Measurements from ENCODE around the gene KLHL3. TPM values are rescaled to one million over a fixed set of nuclear protein-coding genes. Genes with fewer than 3 reads are reported as not detected.

Gene KLHL3
- total RNA-seq, 1 experiment from 2014 or later = 3.5 TPM

DNA sequence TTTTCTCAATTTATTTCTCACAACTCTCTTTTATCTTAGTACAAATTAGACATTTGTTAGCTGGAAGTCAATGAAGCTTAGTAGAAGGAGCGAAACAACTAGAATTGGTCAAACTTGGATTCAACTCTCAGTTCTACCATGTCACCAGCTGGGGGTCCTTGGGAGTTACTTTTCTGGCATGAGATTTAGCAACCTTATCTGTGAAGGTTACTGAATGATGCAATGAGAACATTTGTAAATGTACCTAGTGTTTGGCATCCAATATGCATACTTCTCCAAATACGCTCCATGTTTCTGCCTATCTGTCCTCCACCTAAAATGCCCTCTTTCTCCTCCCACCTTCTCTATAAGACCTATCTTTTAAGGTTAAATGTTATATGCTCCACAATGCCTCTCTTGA is 12.0 kb upstream of the KLHL3 start:
- H3K9me3 ChIP-seq = no peaks in the 10 kb centered on the region
- BruUV-seq (replicated peaks) = no TSS peak
- no peaks in the 10 kb centered on the region for H3K27me3 ChIP-seq (replicated peaks; ENCODE audit: control insufficient read depth, insufficient read depth, low read length)
- 0 out of 2 replicates have a peak, but pooled peaks cover under 1% of the 10 kb centered on the region for H3K36me3 ChIP-seq (ENCODE audit: control insufficient read depth, insufficient read depth, low read length)
- H3K9me3 Mint-ChIP-seq (ENCODE audit: unreplicated experiment) = no peaks in the 10 kb centered on the region
- DNase-seq = no peak
- intact Hi-C loops (cut with micrococcal nuclease; ENCODE audit: unreplicated experiment) = no loop called here
- H3K4me3 ChIP-seq (ENCODE audit: low read depth, low read length) = no peak overlapping the region
- H3K27ac Mint-ChIP-seq (ENCODE audit: unreplicated experiment) = no peak overlapping the region
- CTCF ChIA-PET = no interaction called here
- H3K4me3 Mint-ChIP-seq (ENCODE audit: unreplicated experiment) = no peak overlapping the region
- H3K36me3 Mint-ChIP-seq (ENCODE audit: insufficient read depth, unreplicated experiment) = peaks cover 32% of the 10 kb centered on the region
- TF ChIP-seq, protein P1, sequence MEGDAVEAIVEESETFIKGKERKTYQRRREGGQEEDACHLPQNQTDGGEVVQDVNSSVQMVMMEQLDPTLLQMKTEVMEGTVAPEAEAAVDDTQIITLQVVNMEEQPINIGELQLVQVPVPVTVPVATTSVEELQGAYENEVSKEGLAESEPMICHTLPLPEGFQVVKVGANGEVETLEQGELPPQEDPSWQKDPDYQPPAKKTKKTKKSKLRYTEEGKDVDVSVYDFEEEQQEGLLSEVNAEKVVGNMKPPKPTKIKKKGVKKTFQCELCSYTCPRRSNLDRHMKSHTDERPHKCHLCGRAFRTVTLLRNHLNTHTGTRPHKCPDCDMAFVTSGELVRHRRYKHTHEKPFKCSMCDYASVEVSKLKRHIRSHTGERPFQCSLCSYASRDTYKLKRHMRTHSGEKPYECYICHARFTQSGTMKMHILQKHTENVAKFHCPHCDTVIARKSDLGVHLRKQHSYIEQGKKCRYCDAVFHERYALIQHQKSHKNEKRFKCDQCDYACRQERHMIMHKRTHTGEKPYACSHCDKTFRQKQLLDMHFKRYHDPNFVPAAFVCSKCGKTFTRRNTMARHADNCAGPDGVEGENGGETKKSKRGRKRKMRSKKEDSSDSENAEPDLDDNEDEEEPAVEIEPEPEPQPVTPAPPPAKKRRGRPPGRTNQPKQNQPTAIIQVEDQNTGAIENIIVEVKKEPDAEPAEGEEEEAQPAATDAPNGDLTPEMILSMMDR (IDR thresholded peaks at IDR 0.05; ENCODE audit: insufficient read depth in 1 of 2, low read depth in 1 of 2, low read length in 1 of 2, severe bottlenecking in 1 of 2, unreplicated experiment in 1 of 2) = no peak
- H3K27me3 Mint-ChIP-seq (ENCODE audit: insufficient read depth, unreplicated experiment) = no peaks in the 10 kb centered on the region
- no peaks in the 10 kb centered on the region for H3K4me1 Mint-ChIP-seq (ENCODE audit: low read depth, unreplicated experiment)
- H3K4me1 ChIP-seq = peaks cover 15% of the 10 kb centered on the region
- POLR2A ChIA-PET = no interaction called here

DNA sequence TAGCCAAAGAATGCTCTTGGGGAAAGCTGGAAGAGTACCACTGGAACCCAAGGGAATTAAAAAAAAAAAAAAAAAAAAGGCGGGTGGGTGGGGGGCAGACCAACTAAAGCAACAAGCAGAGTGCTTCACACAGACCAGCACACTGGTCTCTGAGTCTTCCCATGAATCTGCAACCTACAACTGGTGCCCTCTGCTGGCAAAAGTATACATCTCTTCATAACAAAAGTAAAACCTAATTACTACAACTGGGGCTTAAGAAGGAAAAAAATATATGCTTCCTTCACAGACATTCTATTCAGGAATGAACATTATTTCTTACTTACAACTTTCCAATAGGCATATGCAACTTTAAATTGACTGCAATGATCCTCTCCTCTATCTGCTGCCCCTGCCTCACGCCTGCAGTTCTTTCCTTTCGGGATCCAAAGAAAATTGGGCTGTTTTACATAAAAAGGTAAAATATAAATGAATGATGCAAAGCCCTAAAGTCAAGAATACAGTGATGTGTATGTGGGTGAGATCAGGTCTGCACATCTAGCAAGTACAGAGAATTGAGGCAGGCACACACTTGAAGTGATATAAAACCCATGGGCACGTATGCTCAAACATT is 7.2 kb upstream of the KLHL3 start:
- no peak overlapping the region for H3K4me3 ChIP-seq (ENCODE audit: low read depth, low read length)
- no peaks in the 10 kb centered on the region for H3K36me3 ChIP-seq (ENCODE audit: control insufficient read depth, insufficient read depth, low read length)
- Mint-ChIP-seq H3K4me3 (ENCODE audit: unreplicated experiment) (no peak overlapping the region), H3K9me3 (ENCODE audit: unreplicated experiment) (no peaks in the 10 kb centered on the region), H3K27ac (ENCODE audit: unreplicated experiment) (no peak overlapping the region), H3K36me3 (ENCODE audit: insufficient read depth, unreplicated experiment) (no peaks in the 10 kb centered on the region), H3K4me1 (ENCODE audit: low read depth, unreplicated experiment) (no peaks in the 10 kb centered on the region), H3K27me3 (ENCODE audit: insufficient read depth, unreplicated experiment) (no peaks in the 10 kb centered on the region)
- DNase-seq = peak; percentile 65 to 70
- ChIA-PET POLR2A (no interaction called here), CTCF (interaction anchor here (0.6 to 3.7 kb wide), 16 partner anchors 8 to 423 kb away, joined by 3 to 93 read pairs (median 5); no protein-coding TSS in a partner anchor)
- H3K4me1 ChIP-seq = peaks cover 14% of the 10 kb centered on the region; the same call in 1 of the 2 replicates
- BruUV-seq (replicated peaks) = no TSS peak
- H3K27me3 ChIP-seq (replicated peaks; ENCODE audit: control insufficient read depth, insufficient read depth, low read length) = no peaks in the 10 kb centered on the region
- TF ChIP-seq, protein P1 (IDR thresholded peaks at IDR 0.05; ENCODE audit: insufficient read depth in 1 of 2, low read depth in 1 of 2, low read length in 1 of 2, severe bottlenecking in 1 of 2, unreplicated experiment in 1 of 2) = peak; percentile 63 to 65
- no peaks in the 10 kb centered on the region for H3K9me3 ChIP-seq
- intact Hi-C loops (cut with micrococcal nuclease; ENCODE audit: unreplicated experiment) = loop anchor here (1.0 kb wide), 2 partner anchors 83 to 114 kb away; no protein-coding TSS in a partner anchor

DNA sequence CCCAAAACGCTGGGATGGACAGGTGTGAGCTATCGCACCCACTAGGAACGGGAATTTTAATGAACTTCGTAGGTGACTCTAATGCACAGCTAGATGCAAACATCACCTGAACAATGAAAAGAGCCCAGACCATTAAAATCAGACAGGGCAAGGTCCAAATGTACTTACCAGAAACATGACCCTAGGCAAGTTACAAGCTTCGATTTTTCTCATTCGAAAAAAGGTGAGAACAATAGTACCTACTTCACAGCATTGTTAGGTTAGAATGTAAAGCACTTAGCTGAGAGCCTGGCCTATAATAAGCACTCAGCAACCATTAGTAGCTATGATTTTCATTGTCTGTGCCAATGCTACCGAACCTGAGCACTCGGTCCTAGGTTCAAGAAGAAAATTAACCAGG is 5.8 kb upstream of the KLHL3 start:
- Histone ChIP-seq H3K27me3 (replicated peaks; ENCODE audit: control insufficient read depth, insufficient read depth, low read length) (no peaks in the 10 kb centered on the region), H3K4me3 (ENCODE audit: low read depth, low read length) (no peak overlapping the region), H3K4me1 (peaks cover 14% of the 10 kb centered on the region; the same call in 1 of the 2 replicates), H3K9me3 (no peaks in the 10 kb centered on the region), H3K36me3 (ENCODE audit: control insufficient read depth, insufficient read depth, low read length) (no peaks in the 10 kb centered on the region)
- H3K9me3 Mint-ChIP-seq (ENCODE audit: unreplicated experiment) = no peaks in the 10 kb centered on the region
- no peaks in the 10 kb centered on the region for H3K4me1 Mint-ChIP-seq (ENCODE audit: low read depth, unreplicated experiment)
- H3K27ac Mint-ChIP-seq (ENCODE audit: unreplicated experiment) = no peak overlapping the region
- no peak overlapping the region for H3K4me3 Mint-ChIP-seq (ENCODE audit: unreplicated experiment)
- H3K36me3 Mint-ChIP-seq (ENCODE audit: insufficient read depth, unreplicated experiment) = no peaks in the 10 kb centered on the region
- no TSS peak for BruUV-seq (replicated peaks)
- H3K27me3 Mint-ChIP-seq (ENCODE audit: insufficient read depth, unreplicated experiment) = no peaks in the 10 kb centered on the region
- TF ChIP-seq, protein P1 (IDR thresholded peaks at IDR 0.05; ENCODE audit: insufficient read depth in 1 of 2, low read depth in 1 of 2, low read length in 1 of 2, severe bottlenecking in 1 of 2, unreplicated experiment in 1 of 2) = no peak
- ChIA-PET POLR2A (interaction anchor here (0.5 to 0.6 kb wide), 2 partner anchors 81 to 98 kb away, joined by 3 to 4 read pairs; no protein-coding TSS in a partner anchor), CTCF (interaction anchor here (1.0 to 3.7 kb wide), 9 partner anchors 9 to 112 kb away, joined by 3 to 93 read pairs (median 11); no protein-coding TSS in a partner anchor)
- intact Hi-C loops (cut with micrococcal nuclease; ENCODE audit: unreplicated experiment) = no loop called here
- DNase-seq = no peak

Measured in Caco-2 (cell line).